ENCODE results near the gene NELL2.
"Not testable (repeated sequence)": the region's sequence is repeated elsewhere in the genome, so short reads cannot be mapped to it uniquely, and the experiment has no call there.

The NELL2 gene

GRCh38 chr12:44833561-44833960 is 42.6 kb downstream of the NELL2 start:
- TF ChIP-seq ZNF274 (IDR thresholded peaks at IDR 0.05; ENCODE audit: low read depth, low read length), result no peak
- H3K4me3 ChIP-seq (ENCODE audit: low read length), result no peak overlapping the region

- TF ChIP-seq ZNF274 (IDR thresholded peaks at IDR 0.05; ENCODE audit: low read depth, low read length), result no peak
- H3K4me3 ChIP-seq (ENCODE audit: low read length), result no peak overlapping the region
Observed at GRCh38 chr12:44830566-44831055, 45.5 kb downstream of the NELL2 start.

- no peak overlapping the region for H3K4me3 ChIP-seq (ENCODE audit: low read length)
- no peak for TF ChIP-seq ZNF274 (IDR thresholded peaks at IDR 0.05; ENCODE audit: low read depth, low read length)
Observed at GRCh38 chr12:44829045-44829444, 47.1 kb downstream of the NELL2 start.

- TF ChIP-seq ZNF274 (IDR thresholded peaks at IDR 0.05; ENCODE audit: low read depth, low read length), result no peak
Observed at GRCh38 chr12:44827832-44828438, 48.2 kb downstream of the NELL2 start.

DNA sequence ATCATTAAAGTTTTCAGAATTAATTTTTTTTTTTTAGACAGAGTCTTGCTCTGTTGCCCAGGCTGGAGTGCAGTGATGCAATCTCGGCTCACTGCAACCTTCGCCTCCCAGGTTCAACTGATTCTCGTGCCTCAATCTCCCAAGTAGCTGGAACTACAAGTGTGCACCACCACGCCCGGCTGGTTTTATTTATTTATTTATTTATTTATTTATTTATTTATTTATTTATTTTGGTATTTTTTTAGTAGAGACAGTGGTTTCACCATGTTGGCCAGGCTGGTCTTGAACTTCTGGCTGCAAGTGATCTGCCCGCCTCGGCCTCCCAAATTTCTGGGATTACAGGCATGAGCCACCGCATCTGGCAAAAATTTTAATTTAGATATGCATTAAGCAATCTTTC is 54.4 kb downstream of the NELL2 start:
- H3K4me3 ChIP-seq (ENCODE audit: low read length), result not testable (repeated sequence)

More at GRCh38 chr12:44827832-44828438, 48.2 kb downstream of the NELL2 start:
- H3K4me3 ChIP-seq (ENCODE audit: low read length), result no peak overlapping the region

GRCh38 chr12:44819884-44820283 is 56.2 kb downstream of the NELL2 start:
- no peak for TF ChIP-seq ZNF274 (IDR thresholded peaks at IDR 0.05; ENCODE audit: low read depth, low read length)
- H3K4me3 ChIP-seq (ENCODE audit: low read length), result no peak overlapping the region

DNA sequence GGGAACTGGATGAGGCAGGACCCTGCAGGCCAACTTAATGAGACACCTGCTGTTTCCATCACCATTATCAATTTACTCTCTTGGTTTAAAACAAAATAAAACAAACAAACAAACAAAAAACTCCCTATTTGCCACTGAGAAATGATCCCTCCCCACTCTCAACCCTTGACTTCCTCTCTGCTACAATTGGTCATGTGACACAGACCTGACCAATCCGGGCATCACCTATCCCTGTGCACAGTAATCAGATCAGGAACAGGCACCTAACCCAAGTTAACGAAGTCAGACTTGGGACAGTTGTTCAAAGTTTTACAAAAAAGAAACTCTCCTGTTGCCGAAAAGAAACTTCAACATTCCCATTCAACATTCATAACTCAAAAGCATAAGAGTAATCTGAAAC is 58.4 kb downstream of the NELL2 start:
- no peak for TF ChIP-seq ZNF274 (IDR thresholded peaks at IDR 0.05; ENCODE audit: low read depth, low read length)
- H3K4me3 ChIP-seq (ENCODE audit: low read length), result no peak overlapping the region

- TF ChIP-seq ZNF274 (IDR thresholded peaks at IDR 0.05; ENCODE audit: low read depth, low read length), result no peak
- no peak overlapping the region for H3K4me3 ChIP-seq (ENCODE audit: low read length)
Observed at GRCh38 chr12:44816446-44817017, 59.6 kb downstream of the NELL2 start.

DNA sequence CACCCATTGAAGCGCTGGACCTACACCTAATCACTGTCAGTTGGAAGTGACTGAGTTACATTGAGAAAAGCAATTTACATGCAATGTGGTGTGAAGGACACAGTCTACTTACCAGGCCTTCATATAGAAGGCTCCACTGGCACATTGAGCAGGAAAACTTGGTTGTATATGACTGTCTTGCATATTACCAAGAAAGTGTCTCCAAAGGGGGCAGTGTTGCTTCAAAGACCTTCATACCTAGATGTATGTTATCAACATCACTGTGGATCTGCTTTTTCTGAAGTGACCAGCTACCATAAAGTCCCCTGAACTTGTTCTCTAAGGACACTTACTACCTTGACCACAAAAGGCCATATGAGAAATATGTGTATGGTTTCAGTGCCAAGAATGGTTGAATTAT is 64.1 kb downstream of the NELL2 start:
- no peak overlapping the region for H3K4me3 ChIP-seq (ENCODE audit: low read length)
- TF ChIP-seq ZNF274 (IDR thresholded peaks at IDR 0.05; ENCODE audit: low read depth, low read length), result no peak

DNA sequence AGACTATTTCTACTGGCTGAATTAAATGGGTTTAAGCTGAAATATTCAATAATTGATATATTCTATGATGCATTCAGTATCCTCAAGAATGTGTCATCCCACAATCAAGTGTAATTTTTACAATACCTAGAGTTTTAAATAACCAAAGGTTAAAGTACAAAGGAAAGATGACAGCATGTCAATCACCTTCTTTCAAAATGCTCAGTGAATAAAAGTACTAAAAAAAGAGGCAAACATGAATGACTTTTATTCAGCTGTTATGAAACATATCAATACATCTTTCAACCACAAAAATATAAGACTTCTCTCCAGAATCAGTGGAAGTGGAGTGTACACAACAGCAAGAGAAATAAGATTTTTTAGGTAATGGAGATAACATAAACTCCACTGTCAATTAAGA is 72.0 kb downstream of the NELL2 start:
- no peak overlapping the region for H3K4me3 ChIP-seq (ENCODE audit: low read length)
- no peak for TF ChIP-seq ZNF274 (IDR thresholded peaks at IDR 0.05; ENCODE audit: low read depth, low read length)

GRCh38 chr12:44795970-44796369 is 80.1 kb downstream of the NELL2 start:
- H3K4me3 ChIP-seq (ENCODE audit: low read length), result no peak overlapping the region
- TF ChIP-seq ZNF274 (IDR thresholded peaks at IDR 0.05; ENCODE audit: low read depth, low read length), result no peak

DNA sequence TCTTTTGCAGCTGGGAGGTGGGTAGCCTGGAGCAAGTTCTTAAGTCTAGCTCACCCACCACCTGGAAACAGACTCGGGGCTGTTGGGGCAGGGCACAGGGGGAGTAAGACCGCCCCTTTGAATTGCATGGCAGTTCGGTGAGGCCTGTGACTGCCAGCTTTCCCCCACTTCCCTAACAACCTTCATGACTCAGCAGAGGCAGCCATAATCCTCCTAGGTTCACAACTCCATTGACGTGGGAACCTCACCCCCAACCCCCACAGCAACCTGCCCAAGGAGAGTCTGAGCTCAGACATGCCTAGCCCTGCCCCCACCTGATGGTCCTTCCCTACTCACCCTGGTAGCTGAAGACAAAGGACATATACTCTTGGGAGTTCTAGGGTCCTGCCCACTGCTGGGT is 87.4 kb downstream of the NELL2 start:
- TF ChIP-seq ZNF274 (IDR thresholded peaks at IDR 0.05; ENCODE audit: low read depth, low read length), result no peak
- no peak overlapping the region for H3K4me3 ChIP-seq (ENCODE audit: low read length)

GRCh38 chr12:44780221-44780790 is 95.8 kb downstream of the NELL2 start:
- no peak for TF ChIP-seq ZNF274 (IDR thresholded peaks at IDR 0.05; ENCODE audit: low read depth, low read length)
- H3K4me3 ChIP-seq (ENCODE audit: low read length), result no peak overlapping the region

DNA sequence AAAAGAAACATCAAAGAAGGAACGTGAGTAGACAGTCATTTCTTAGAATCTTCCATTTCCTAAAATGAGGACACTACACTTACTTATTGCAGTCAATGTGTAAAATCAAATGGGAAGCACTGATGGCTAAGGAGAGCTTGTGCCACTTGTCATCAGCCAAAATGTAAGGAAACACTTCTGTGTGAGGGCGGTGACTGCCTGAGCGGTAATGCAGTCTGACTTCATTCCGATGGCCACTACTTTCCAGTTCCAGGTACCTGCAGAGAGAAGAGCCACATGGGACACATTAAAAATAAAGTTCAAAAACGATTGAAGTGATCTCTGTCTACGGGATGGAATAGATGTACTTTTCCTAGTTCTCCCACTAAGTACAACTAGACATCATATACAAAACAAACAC is 96.3 kb downstream of the NELL2 start:
- H3K4me3 ChIP-seq (ENCODE audit: low read length), result no peak overlapping the region
- TF ChIP-seq ZNF274 (IDR thresholded peaks at IDR 0.05; ENCODE audit: low read depth, low read length), result no peak

GRCh38 chr12:44778863-44779262 is 97.3 kb downstream of the NELL2 start:
- TF ChIP-seq ZNF274 (IDR thresholded peaks at IDR 0.05; ENCODE audit: low read depth, low read length), result no peak
- no peak overlapping the region for H3K4me3 ChIP-seq (ENCODE audit: low read length)
